HG03575 (cell line): ENCODE measurements around the gene STK36.

Experiments
- ATAC-seq: cut with Tn5 transposase; IDR thresholded peaks from one replicate; pipeline ENCODE4 v1.9.1; 2021; ENCODE audit not compliant: unreplicated experiment, insufficient number of reproducible peaks, low FRiP score; ENCODE audit errors: extremely low read depth

STK36 gene

DNA sequence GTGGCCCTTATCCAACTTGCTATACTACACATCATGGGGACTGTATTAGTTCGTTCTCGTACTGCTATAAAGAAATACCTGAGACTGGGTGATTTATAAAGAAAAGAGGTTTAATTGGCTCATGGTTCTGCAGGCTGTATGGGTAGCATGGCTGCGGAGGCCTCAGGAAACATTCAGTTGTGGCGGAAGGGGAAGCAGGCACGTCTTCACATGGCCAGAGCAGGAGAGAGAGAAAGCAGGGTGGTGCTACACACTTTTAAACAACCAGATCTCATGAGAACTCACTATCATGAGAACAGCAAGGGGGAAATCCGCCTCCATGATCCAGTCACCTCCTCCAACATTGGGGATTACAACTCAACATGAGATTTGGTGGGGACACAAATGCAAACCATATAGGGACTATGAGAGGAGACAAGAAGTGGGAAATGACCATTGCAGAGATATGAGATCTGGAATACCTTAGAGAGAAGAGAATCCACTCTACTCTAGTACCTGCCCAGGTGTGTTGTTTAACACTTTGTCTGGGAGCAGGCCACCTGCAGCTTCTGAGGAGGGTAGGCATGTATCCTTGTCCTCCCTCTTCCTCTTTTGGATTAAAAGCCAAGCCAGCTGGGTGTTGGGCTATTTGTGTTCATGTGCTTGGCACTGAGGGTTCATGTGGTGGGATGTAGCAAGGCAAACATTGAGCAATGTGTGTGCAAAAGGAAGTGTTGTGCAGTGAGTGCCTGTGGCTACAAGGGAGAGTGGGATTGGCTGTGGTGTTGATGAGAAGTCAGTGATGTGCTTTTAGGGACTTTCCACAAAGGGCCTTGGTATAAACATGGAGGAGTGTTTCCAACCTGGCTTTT, 61.5 kb downstream of the STK36 start:
- no peak for ATAC-seq

DNA sequence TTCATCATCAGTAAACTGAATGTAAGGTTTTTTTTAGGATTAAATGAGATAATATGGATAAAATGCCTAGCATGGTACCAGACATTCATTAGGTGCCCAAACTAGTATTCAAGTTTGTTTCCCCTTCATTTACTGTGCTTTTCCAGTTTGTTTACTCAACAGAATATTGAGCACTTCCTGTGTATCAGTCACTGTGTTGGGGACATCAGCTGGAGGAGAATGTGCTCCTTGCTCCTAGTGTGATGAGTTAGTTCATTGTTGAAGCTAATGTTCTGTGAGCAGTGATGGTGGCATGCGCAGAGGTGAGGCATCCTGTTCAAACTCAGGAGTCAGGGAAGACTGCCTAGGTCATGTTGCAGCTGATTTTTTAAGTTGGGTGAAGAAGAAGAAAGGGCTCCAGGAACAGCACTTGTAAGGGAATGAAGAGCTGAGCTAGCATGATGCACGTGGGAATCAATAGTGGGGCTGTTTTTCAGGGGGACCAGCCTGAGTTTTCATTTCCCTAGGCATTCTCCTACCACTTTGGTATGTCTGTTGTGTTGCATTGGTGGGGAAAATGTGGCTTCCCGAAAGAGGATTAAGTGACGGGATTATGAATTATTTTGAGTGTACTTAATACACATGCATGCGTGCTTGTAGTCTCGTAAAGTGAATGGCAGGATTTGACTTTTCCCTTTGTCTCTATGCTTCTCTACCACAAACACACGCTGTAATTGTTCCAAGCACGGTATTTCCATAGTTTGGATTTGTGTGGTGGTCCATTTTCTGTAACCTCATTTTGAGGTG, 62.5 kb downstream of the STK36 start:
- no peak for ATAC-seq

- no peak for ATAC-seq
Observed at GRCh38 chr2:218736531-218736930, 64.6 kb downstream of the STK36 start.

DNA sequence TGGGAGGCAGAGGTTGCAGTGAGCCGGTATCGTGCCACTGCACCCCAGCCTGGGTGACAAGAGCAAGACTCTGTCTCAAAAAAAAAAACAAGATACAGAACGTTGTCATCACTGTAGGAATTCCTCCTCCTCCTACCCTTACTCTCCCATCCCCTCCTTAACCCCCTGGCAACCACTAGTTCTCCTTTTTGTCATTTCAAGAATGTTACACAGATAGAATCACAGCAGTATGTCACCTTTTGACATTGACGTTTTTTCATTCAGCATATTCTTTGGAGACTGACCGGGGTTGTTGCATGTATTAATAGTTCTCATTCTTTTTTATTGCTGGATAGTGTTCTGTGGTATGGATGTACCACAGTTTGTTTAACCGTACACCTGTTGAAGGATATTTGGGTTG, 71.2 kb downstream of the STK36 start:
- no peak for ATAC-seq

DNA sequence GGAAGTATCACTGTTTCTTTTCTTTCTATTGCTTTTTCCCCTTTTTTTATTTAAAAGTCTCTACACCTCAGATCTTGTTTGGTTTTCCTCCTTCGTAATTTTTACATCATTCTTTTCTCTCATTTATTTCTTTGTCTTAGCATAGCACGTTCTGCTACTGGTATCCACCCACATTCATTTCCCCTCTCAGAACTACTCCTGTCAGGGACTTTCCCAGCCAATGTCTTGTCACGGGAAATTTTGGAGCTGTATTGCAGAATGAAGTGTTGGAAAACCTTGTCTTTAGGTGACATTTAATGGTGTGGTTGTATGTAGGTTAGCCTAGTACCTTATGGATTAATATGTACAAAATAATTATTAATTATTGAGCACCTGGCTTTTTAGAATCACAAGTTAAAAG, 72.7 kb downstream of the STK36 start:
- no peak for ATAC-seq

- no peak for ATAC-seq
Observed at GRCh38 chr2:218745160-218745558, 73.3 kb downstream of the STK36 start.

- no peak for ATAC-seq
Observed at GRCh38 chr2:218745559-218746469, 73.9 kb downstream of the STK36 start.

DNA sequence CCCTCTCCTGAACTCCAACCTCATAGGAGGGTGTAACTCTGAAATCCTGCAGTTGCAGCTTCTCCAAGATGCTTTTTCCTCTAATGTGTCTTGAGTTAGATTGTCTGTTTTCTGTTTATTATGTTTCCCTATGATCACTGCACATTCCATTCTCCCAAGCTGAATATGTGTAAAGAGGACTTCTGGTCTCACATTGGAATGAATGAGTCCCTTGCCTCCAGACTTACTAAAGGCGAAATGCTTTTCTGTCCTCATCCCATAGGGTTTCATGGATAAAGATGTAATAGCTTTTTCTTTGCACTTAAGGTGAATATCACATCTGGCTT, 74.5 kb downstream of the STK36 start:
- no peak for ATAC-seq

- no peak for ATAC-seq
Observed at GRCh38 chr2:218746960-218747359, 75.1 kb downstream of the STK36 start.

DNA sequence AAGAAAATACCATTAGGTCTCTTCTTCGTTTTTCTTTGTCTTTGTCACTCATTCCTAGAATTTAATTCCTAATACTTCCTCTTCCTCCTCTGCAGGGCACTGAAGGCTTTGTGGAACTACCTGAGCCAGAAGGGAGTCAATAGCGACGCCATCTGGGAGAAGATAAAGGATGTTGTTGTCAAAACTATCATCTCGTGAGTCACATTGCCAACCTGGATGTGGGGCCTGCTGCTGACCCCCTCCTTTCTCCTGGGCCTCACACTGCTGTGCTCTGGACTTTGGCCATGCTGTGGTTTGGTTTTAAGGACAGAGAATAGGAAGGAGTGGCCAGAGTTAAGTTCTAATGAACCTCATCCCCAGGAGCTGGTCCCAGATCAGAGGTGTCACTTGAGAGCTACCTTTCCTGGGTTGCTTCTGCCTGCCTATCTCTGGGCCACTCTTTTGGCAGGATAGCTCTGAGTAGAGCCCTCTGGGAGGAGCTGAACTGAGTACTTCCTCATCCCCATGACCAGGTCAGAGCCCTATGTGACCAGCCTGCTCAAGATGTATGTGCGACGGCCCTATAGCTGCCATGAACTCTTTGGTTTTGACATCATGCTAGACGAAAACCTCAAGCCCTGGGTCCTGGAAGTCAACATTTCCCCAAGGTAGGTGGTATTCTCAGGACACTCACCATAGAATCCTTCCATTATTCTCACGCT, 77.0 kb downstream of the STK36 start:
- no peak for ATAC-seq
